GM21423 (cell line): ENCODE measurements around the gene POMT2.
"Not testable (repeated sequence)": the region's sequence is repeated elsewhere in the genome, so short reads cannot be mapped to it uniquely, and the experiment has no call there.

Experiments
- ATAC-seq: cut with Tn5 transposase; IDR thresholded peaks from one replicate; pipeline ENCODE4 v1.9.1; 2021; ENCODE audit warnings: mild to moderate bottlenecking, moderate library complexity; ENCODE audit not compliant: unreplicated experiment

Gene POMT2

GRCh38 chr14:77320238-77320935 lies at the start of gene POMT2:
Gene POMT2, minus strand, starts transcription at chr14:77320883. Its CDS starts 202 bp downstream, at chr14:77320681.
- peak; percentile 62 for ATAC-seq

GRCh38 chr14:77369285-77369684 lies 48.6 kb upstream of the POMT2 start:
- ATAC-seq = no peak

- peak; percentile 71 for ATAC-seq
These were observed 43.5 kb upstream of the POMT2 start for GRCh38 chr14:77364146-77364545.

- no peak for ATAC-seq
These were observed 38.9 kb upstream of the POMT2 start for GRCh38 chr14:77359626-77360025.

DNA sequence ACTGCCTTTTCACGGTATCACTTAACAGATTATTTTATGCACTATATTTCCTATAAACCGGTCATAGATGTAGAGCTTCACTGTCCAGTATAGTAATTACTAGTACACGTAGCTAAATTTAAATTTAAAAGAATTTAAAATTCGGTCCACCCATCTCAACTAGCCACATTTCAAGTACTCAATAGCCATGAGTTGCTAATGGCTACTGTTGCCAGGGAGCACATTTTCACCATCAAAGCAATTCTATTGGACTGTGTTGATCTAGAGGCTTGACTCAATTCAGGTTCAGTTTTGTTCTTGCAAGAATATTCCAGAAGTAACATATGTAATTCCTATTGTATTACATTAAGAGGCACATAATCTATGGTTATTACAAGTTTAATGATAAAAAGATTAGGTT lies 36.2 kb upstream of the POMT2 start:
- ATAC-seq = no peak

DNA sequence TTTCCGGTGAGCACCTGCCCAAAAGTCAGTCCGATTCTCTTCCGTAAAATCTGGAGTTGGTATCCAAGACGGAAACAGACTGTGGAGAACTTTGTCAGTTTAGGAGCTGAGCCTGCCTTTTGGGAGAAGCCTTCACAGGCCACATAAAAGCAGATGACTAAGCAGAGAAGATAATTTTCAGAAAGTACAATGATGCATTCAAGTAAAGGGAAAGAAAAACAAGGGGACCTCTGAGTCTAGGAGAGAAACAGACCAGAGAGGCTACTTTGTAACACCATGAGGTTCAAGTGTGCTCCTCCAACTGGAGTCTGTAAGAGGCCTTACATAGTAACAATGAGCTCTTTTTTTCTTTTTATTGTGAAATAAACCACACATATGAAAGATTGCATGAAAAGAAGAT lies 35.1 kb upstream of the POMT2 start:
- ATAC-seq = no peak

GRCh38 chr14:77353469-77354141 lies 32.9 kb upstream of the POMT2 start:
- no peak for ATAC-seq

DNA sequence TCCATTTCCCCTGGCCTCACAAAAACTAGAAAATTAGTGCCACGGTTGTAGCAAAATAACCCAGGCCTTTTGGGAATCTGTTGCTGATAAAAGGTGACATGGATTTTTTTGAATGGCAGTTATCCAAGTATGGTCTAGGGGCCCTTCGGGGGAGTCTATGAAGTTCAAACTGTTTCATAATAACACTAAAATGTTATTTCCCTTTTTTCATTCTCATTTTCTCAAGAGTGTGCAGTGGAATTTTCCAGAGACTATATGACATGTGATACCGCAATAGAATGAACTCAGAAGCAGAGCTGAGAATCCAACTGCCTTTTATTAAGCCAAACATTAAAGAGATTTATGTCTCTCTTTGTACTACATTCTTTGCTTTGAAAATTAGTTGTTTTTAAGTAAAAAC lies 27.1 kb upstream of the POMT2 start:
- ATAC-seq = no peak

DNA sequence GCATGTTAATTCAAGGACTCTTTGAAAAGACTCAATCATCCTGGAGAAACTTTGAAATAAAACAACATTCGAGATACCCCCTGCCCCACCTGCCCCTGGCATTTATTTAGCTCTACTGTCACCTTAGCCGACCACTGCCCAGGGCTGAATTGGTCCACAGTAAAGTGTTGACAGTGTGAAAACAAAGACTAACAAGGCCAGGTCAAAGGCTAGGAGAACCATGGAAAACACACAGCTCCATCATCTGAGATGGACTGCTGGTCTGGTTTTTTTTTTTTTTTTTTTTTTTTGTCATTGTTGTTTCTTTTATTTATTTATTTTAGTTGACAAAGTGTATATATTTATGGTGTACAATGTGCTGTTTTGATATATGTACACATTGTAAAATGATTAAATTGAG lies 25.8 kb upstream of the POMT2 start:
- ATAC-seq = no peak

DNA sequence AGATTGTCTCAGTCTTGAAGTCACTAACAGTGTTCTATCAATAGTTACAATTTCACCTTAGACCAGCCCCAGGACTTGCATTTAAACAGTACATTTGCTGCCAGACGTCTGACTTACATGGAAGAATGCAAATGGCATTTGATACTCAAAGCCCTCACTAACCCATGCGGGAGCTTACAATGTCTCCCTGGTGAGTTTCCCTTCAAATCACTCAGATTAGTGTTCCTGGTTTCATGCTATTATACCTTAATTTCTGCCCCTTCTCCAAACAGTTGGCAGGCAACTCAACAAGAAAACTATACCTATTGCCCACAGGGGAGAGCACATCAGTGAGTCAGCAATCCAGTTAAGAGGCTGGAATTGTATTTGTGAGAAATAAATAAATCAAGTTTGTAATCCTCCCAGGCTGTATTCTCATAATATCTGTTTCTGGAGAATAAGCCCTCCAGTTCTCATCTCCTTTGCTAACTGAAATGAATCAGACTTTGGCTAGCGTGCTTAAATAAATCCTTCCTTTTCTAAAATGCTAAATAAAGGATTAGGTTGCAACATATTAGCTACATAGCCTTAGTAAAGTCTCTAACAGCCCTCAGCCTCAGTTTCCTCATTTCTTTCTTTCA lies 23.8 kb upstream of the POMT2 start:
- no peak for ATAC-seq

GRCh38 chr14:77343662-77344061 lies 23.0 kb upstream of the POMT2 start:
- no peak for ATAC-seq

DNA sequence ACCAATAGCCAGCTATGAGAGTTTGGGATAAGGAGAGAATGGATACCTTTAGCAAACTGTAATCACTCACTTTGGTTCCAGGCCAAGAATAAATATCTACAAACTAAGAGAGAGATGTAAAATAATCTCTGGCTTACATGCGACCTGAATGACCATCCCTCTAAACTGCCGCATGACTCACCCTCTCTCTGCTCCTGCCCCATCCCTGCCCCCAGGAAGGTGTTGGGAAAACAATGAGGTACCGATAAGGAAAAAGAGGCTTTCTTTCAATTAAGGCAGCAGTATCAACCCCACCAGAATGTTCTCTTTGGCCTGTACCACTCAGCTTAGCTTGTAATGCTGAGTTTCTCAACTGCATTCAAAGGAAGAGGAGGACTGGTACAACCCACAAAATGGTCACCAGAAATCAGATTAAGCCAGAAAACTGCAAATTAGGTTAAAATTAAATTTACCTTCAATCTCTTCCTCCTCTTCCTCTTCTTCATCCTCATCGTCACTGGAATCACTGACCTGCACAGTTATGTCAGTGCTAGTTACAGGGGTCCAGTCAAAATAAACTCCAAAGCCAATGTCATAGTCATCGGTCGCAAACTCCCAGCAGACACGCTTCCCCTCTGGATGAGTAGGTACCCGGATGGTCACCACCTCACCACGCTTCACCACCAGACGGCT lies 22.2 kb upstream of the POMT2 start:
- ATAC-seq = no peak

DNA sequence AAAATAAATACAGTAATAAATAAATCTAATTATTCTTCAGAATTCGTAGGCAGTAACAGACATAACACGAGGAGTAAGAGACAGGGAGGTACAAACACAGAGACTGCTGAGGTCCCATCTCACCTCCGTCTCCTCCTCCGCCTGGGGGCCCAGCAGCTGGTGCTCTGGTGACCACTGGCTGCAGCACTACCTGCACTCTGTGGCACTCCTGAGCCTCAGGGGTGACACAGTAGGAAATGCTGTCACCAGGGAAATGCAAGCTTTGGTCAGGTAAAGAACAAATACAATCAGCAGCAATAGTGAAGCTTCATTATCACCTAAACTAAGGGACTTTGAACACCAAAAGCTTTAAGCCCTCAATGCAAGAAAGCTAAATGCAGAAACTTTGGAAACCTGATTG lies 19.7 kb upstream of the POMT2 start:
- ATAC-seq = no peak

DNA sequence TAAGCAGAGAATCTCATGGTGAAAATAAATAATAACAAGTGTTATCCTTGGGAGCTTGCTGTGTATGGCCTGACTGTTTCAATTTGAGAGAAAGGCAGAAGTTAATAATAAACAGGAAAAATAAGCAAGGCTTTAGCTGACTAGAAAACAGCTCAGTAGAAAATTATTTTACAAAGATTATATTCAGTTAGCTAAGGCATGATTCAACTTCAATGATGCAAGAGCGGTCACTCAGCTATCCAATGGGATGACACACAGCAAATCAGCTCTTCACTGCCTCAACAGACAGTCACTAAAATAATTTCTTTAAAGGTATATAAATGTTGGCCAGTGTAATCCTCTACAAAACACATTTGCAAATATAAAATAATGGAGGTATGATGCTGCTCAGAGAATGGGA lies 18.7 kb upstream of the POMT2 start:
- no peak for ATAC-seq

DNA sequence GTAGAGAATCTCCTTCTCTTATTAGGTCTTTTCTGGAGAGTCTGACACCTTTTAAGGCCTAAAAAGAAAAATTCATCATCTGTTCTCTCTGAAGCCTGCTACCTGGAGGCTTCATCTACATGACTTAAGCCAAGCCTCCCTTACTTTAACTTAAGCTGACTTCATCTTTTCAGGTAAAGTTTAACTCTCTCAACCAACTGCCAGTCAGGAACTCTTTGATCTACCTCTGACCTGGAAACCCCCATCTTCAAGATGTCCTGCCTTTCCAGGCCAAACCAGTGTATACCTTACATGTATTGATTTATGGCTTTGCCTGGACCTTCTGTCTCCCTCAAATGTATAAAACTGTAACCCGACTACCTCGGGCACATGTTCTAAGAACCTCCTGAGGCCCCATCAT lies 17.6 kb upstream of the POMT2 start:
- ATAC-seq = no peak

- ATAC-seq = no peak
These were observed 17.2 kb upstream of the POMT2 start for GRCh38 chr14:77337880-77338279.

- not testable (repeated sequence) for ATAC-seq
These were observed 16.6 kb upstream of the POMT2 start for GRCh38 chr14:77337255-77337654.

DNA sequence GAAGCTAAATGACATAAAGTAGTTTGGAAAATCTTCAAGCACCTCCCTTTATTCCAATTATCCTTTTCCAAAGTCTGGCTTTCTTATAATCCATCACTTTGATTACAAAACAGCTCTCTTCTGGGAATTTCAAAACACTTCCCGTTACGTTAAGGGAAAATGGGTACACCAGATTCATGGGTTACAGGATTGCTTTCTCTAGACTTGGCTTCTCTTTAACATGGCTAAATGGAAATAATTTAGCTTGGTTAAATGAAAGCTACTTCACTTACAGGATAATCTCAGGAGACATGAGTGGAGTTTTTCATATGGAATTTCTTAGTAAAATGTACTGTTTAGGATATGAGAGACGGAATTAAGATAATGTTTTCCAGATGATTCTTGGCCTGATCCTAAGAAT lies 14.9 kb upstream of the POMT2 start:
- no peak for ATAC-seq

DNA sequence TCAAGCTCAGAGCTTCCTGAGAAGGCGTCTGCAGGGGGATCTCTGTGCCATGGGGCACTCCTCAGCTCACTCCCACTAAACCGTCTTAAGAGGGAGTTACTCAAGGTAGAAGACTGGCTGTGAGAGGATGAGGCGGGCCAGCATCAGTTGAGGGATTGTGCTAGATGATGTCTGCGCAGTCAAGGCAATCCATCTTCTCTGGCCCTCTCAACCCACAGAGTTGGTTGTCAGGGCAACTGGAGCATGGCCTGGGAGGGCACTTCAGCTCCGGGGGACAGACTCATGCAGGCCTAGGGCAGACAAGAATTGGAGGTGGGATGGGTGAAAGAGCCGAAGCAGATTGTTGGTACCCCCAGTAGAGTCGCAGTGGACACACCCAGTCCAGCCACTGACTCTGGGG lies 9.2 kb upstream of the POMT2 start:
- no peak for ATAC-seq

DNA sequence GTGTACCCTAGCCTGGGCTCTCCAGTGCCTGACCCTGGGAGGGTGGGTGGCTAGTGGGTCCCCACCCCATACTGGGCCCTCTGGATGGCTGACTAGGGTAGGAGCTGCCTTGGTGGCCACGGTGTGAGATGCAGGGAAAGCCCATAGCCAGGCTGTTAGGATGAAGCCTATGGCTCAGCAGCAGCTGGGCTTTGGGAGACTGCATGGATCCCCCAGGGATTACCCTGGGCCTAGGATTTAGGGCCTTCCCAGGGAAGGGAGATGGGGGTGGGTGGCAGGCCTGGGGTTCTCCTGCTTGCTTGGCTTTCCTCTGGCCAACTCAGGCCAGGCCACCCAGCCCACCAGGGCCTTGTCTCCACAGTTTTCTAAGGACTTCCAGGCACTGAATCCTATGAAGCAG lies 6.4 kb upstream of the POMT2 start:
- no peak for ATAC-seq

DNA sequence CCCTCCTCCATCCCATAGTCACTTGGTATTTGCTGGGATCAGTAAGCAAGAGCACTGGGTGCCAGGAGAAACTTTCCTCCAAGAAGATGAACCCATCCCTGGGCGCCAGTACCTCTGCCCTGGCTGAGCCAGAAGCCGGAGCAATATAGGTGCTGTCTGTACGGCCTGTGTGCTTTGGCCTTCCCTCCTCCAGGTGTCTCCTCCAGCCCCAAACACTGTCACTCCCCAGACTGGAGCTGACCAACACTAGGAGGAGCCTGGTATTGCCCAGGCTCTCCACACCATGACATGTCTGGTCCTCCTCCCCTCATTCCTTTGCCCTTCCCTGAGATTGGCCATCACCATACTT lies 5.0 kb upstream of the POMT2 start:
- no peak for ATAC-seq
